Measurements from ENCODE around the gene ISG20L2. TPM values are rescaled to one million over a fixed set of nuclear protein-coding genes. Genes with fewer than 3 reads are reported as not detected.
A peak's percentile ranks its signal among the peaks of the same experiment; 100 is the strongest.

ISG20L2 gene
- total and polyA plus RNA-seq, 8 donors = 18.3 to 45.9 (median 40.3) TPM

GRCh38 chr1:156690675-156691036 is 37.9 kb downstream of the ISG20L2 start:
- Histone ChIP-seq H3K27me3 (peaks cover 0 to 93% of the 10 kb centered on the region in 2 donors), H3K4me1 (peaks cover 12 to 22% of the 10 kb centered on the region in 2 donors), H3K36me3 (no peaks in the 10 kb centered on the region), H3K27ac (no peak overlapping the region), H3K4me3 (no peak overlapping the region), H3K9me3 (no peaks in the 10 kb centered on the region)
- ATAC-seq (no peak), DNase-seq (peak in 1 of 4 donors; percentile 32)
- intact Hi-C loops (cut with DNase I) = no loop called here
- no peak for TF ChIP-seq CTCF (IDR thresholded peaks at IDR 0.05)

GRCh38 chr1:156689953-156690674 is 38.5 kb downstream of the ISG20L2 start:
- intact Hi-C loops (cut with DNase I) = loop anchor here in 1 of 2 donors (2.0 kb wide), 1 partner anchor 35 kb away; no protein-coding TSS in a partner anchor
- DNase-seq (peak in 1 of 4 donors; percentile 66), ATAC-seq (no peak)
- Histone ChIP-seq H3K4me1 (peaks cover 12 to 22% of the 10 kb centered on the region in 2 donors), H3K27ac (no peak overlapping the region), H3K36me3 (no peaks in the 10 kb centered on the region), H3K9me3 (no peaks in the 10 kb centered on the region), H3K4me3 (no peak overlapping the region), H3K27me3 (peaks cover 0 to 98% of the 10 kb centered on the region in 2 donors)
- TF ChIP-seq CTCF (IDR thresholded peaks at IDR 0.05) = no peak

- Histone ChIP-seq H3K4me3 (no peak overlapping the region), H3K27ac (no peak overlapping the region), H3K9me3 (no peaks in the 10 kb centered on the region), H3K36me3 (no peaks in the 10 kb centered on the region), H3K4me1 (peaks cover 12 to 22% of the 10 kb centered on the region in 2 donors), H3K27me3 (peaks cover 0 to 99% of the 10 kb centered on the region in 2 donors)
- intact Hi-C loops (cut with DNase I) = loop anchor here in 1 of 2 donors (2.0 kb wide), 1 partner anchor 36 kb away; no protein-coding TSS in a partner anchor
- ATAC-seq (peak; percentile 84), DNase-seq (peak; percentile 73 to 90 (median 84))
- peak; percentile 95 to 96 for TF ChIP-seq CTCF (IDR thresholded peaks at IDR 0.05)
These were observed 39.3 kb downstream of the ISG20L2 start for GRCh38 chr1:156689035-156689952.

- intact Hi-C loops (cut with DNase I) = no loop called here
- Histone ChIP-seq H3K27ac (no peak overlapping the region), H3K27me3 (peaks cover 0 to 97% of the 10 kb centered on the region in 2 donors), H3K4me1 (no peaks in the 10 kb centered on the region), H3K9me3 (no peaks in the 10 kb centered on the region), H3K4me3 (no peak overlapping the region), H3K36me3 (no peaks in the 10 kb centered on the region)
- DNase-seq (no peak), ATAC-seq (no peak)
- TF ChIP-seq CTCF (IDR thresholded peaks at IDR 0.05) = no peak
These were observed 44.3 kb downstream of the ISG20L2 start for GRCh38 chr1:156684227-156684782.
